Measurements from ENCODE around the gene TMEM63B. TPM values are rescaled to one million over a fixed set of nuclear protein-coding genes. Genes with fewer than 3 reads are reported as not detected.
"Not testable (repeated sequence)": the region's sequence is repeated elsewhere in the genome, so short reads cannot be mapped to it uniquely, and the experiment has no call there.

Gene TMEM63B
- total RNA-seq, 1 donor from 2014 or later: 80.8 TPM

DNA sequence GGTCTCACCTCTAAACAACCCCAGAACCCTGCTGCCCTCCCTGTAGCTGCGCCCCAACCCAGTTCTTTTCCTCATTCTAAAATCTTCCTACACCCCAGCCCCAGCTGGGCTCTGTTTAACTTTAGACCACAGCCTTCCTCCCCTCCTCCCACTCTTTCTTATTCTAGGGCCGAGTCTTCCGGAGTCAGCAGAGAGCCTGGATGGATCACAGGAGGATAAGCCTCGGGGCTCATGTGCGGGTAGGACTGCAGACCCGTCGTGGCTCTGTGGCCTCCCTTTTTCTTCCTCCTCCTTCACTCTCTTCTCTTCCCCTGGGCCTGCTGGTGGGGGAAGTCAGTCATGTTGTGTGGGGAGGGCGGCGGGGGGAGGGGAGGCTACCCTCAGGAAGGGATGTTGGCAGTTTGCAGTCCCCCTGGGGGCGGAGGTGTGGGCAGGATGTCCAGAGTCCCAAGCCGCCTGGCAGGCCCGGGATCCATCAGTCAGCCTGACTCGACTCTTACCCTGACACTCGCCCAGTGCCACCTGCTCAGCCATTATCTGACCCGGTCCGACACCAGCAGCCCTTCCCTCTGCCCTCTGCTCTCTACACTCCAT lies 39.3 kb downstream of the TMEM63B start:
- DNase-seq (ENCODE audit: extremely low read depth, low read depth, low spot score): no peak

DNA sequence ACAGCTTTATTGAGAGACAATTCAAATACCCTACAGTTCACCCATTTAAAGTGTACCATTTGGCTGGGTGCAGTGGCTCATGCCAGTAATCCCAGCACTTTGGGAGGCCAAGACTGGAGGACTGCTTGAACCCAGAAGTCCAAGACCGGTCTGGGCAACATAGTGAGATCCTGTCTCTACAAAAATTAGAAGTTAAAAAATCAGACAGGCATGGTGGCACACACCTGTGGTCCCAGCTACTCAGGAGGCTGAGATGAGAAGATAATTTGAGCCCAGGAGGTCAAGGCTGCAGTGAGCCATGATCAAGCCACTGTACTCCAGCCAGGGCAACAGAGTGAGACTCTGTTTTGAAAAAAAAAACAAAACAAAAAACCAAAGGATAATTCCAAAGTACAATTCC lies 40.2 kb downstream of the TMEM63B start:
- no peak for DNase-seq (ENCODE audit: extremely low read depth, low read depth, low spot score)

GRCh38 chr6:44169154-44169553 lies 41.8 kb downstream of the TMEM63B start:
- no peak for DNase-seq (ENCODE audit: extremely low read depth, low read depth, low spot score)

DNA sequence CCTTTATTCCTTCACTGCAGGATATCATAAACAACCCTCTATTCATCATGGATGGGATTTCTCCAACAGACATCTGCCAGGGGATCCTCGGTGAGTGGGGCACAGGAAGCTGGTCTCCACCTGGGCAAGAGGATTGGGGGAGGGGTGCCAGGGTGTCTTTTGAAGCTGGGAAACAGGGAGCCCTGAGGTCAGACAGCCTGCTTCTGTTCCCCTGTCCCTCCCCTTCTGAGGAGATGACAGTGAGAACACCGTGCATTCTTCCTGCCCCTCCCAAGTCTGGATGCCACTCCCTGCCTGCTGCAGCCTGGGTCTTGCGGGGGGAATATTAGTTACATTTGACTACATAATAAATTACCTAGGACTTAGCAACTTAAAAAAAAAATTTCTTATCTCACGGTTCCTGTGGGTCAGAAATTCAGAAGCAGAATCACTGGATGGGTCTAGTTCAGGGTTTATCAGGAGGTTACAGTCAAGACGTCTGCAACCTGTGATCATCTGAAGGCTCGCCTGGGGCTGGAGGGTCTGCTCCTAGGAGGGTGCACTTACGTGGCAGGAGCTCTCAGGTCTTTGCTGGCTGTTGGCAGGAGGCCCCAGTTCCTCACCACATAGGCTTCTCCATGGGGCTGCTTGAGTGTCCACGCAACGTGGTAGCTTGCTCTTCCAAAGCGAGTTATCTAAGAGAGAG lies 42.7 kb downstream of the TMEM63B start:
- no peak for DNase-seq (ENCODE audit: extremely low read depth, low read depth, low spot score)

DNA sequence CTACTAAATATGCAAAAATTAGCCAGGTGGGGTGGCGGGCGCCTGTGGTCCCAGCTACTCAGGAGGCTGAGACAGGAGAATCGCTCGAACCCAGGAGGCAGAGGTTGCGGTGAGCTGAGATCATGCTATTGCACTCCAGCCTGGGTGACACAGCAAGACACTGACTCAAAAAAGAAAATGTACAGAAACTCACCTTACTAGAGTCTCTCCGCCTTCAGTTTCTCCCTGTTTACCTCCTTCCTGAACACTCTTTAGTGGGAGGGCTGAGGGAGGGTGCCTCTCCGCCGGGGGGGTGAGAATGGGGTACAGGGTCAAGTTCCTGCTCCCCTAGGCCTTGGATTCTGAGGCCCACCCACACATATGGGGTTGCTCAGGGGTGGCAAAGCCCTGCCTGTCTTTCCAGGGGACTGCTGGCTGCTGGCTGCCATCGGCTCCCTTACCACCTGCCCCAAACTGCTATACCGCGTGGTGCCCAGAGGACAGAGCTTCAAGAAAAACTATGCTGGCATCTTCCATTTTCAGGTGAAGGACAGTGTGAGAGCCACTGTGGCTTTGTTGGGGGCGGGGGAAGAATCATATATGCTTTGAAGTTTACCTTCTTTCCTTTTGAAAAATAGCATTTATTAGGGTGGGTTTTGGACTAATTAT lies 44.7 kb downstream of the TMEM63B start:
- no peak for DNase-seq (ENCODE audit: extremely low read depth, low read depth, low spot score)

GRCh38 chr6:44172731-44173500 lies 45.6 kb downstream of the TMEM63B start:
- DNase-seq (ENCODE audit: extremely low read depth, low read depth, low spot score): no peak

- no peak for DNase-seq (ENCODE audit: extremely low read depth, low read depth, low spot score)
Observed at GRCh38 chr6:44176130-44176761, 48.9 kb downstream of the TMEM63B start.

DNA sequence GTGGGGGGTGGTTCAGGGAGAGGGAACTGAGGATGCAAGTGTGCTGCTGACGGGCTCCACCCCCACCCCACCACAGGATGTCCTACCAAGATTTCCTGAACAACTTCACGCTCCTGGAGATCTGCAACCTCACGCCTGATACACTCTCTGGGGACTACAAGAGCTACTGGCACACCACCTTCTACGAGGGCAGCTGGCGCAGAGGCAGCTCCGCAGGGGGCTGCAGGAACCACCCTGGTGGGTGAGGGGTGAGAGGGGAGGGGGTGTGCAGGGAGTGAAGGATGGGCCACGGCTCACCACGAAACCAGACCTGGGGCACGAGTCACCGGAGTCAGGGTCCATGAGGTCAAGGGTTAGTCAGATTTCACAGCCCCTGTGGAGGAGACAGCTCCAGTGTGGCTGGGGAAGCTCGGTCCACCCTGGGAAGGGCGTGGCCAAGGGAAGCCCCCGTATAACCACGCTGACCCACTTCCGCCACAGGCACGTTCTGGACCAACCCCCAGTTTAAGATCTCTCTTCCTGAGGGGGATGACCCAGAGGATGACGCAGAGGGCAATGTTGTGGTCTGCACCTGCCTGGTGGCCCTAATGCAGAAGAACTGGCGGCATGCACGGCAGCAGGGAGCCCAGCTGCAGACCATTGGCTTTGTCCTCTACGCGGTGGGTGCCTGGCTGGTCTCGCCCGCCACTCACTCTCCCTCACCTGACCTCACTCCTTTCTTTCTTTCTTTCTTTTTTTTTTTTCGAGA lies 49.6 kb downstream of the TMEM63B start:
- DNase-seq (ENCODE audit: extremely low read depth, low read depth, low spot score): no peak

DNA sequence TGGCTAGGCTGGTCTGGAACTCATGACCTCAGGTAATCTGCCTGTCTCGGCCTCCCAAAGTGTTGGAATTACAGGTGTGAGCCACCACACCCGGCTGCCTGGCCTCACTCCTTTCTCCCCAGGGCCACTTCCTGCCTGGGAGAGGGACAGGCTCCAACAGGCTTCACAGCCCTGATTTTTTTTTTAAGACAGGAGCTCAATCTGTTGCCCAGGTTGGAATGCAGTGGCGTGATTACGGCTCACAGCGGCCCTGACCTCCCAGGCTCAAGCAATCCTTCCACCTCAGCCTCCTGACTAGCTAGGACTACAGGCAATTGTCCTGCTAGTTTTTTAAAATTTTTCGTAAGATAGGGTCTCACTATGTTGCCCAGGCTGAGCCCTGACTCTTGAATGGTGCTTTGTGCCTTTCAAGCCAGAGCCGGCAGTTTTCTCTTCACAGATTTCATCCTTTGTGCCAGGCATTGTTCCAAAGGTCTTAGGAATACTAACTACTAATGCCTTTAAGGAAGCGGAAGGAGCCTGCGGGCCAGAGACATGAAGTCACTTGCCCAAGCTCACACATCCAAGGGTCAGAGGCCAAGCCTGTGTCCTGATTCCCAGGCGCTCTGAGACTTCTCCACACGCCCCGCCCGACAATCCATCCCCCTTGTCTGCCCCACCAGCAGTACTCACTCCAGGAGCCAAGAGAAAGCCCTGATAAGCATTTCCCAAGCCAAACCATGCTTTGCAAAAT lies 50.5 kb downstream of the TMEM63B start:
- DNase-seq (ENCODE audit: extremely low read depth, low read depth, low spot score): peak; percentile 69

GRCh38 chr6:44178424-44179071 lies 51.2 kb downstream of the TMEM63B start:
- no peak for DNase-seq (ENCODE audit: extremely low read depth, low read depth, low spot score)

- no peak for DNase-seq (ENCODE audit: extremely low read depth, low read depth, low spot score)
Observed at GRCh38 chr6:44179072-44179536, 51.8 kb downstream of the TMEM63B start.

DNA sequence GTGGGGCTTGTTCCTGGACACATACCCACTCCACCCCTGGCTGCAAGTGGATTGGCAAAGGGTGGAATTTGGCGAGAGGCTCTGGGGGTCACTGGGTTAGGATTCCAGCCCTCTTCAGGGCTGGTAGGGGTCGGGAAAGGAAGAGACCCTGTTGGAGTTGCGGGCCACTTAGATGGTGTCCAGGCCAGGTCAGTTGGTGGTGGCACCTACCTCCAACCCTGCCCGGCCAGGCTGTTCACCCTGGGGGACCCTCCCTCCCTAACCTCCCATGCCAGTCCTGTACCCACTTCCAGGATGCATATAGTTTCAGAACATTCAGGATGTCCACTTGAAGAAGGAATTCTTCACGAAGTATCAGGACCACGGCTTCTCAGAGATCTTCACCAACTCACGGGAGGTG lies 52.3 kb downstream of the TMEM63B start:
- no peak for DNase-seq (ENCODE audit: extremely low read depth, low read depth, low spot score)

DNA sequence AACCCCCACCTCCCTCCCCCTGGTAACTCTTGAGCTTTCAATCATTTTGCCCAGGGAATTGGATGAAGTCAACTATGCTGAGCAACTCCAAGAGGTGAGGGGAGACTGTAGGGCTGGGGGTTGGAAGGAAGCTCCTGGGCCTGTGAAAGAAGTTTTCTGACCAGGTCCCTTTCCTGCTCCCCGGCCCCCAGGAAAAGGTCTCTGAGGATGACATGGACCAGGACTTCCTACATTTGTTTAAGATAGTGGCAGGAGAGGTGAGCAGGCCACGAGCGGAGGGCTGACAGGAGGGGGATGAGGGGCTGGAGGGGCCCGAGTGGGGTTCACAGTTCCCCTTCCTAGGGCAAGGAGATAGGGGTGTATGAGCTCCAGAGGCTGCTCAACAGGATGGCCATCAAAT lies 53.1 kb downstream of the TMEM63B start:
- DNase-seq (ENCODE audit: extremely low read depth, low read depth, low spot score): no peak

GRCh38 chr6:44180886-44181285 lies 53.5 kb downstream of the TMEM63B start:
- DNase-seq (ENCODE audit: extremely low read depth, low read depth, low spot score): no peak

GRCh38 chr6:44181784-44182183 lies 54.4 kb downstream of the TMEM63B start:
- DNase-seq (ENCODE audit: extremely low read depth, low read depth, low spot score): not testable (repeated sequence)

DNA sequence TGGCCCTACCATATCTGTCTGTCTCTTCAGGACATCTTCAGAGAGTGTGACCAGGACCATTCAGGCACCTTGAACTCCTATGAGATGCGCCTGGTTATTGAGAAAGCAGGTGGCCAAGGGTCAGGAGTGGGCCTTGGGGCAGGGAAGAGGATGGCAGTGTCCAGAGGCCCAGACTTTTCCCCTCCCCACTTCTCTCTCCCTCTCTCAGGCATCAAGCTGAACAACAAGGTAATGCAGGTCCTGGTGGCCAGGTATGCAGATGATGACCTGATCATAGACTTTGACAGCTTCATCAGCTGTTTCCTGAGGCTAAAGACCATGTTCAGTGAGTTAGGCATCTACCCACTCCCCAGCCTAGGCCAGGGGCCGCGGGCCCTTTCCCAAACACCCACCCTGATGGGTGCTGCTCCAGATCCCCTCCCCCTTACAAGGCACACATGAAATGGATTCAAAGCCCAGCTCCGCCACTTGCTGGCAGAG lies 55.6 kb downstream of the TMEM63B start:
- no peak for DNase-seq (ENCODE audit: extremely low read depth, low read depth, low spot score)

- DNase-seq (ENCODE audit: extremely low read depth, low read depth, low spot score): no peak
Observed at GRCh38 chr6:44183783-44184182, 56.4 kb downstream of the TMEM63B start.

GRCh38 chr6:44185356-44185755 lies 58.0 kb downstream of the TMEM63B start:
- DNase-seq (ENCODE audit: extremely low read depth, low read depth, low spot score): not testable (repeated sequence)
